Astrocyte (in vitro differentiated cells and primary cell): ENCODE data around the gene TMEM63A.

Experiments
- CTCF ChIP-seq: IDR thresholded peaks from 2 replicates; pipeline ENCODE4 v1.5.1; 2011; ENCODE audit warnings: low read depth, mild to moderate bottlenecking, inconsistent platforms, low read length, moderate library complexity; ENCODE audit not compliant: insufficient read depth
- EZH2 ChIP-seq: IDR thresholded peaks from 2 replicates; pipeline ENCODE4 v1.6.1; 2012; ENCODE audit warnings: mild to moderate bottlenecking, low read length, inconsistent platforms; ENCODE audit not compliant: insufficient read depth

GRCh38 chr1:225828706-225829345, 53.4 kb downstream of the TMEM63A start:
- no peak for TF ChIP-seq CTCF
- TF ChIP-seq EZH2: no peak
